Liver (tissue), 9 donors: ENCODE results near the gene SPINK1. TPM values are rescaled to one million over a fixed set of nuclear protein-coding genes. Genes with fewer than 3 reads are reported as not detected.

Experiments
- DNase-seq: peaks from one replicate; pipeline ENCODE4 v3.0.0-alpha.2; 2017; ENCODE audit warnings: low spot score
- H3K27ac ChIP-seq, 2 donors: one replicate each; pipeline ENCODE4 v1.7.0; 2013; ENCODE audit warnings: inconsistent platforms in 2 of 2, low read length in 2 of 2, control low read depth in 1 of 2, low read depth in 1 of 2, mild to moderate bottlenecking in 1 of 2
- H3K27me3 ChIP-seq, 4 donors: one replicate each; pipeline versions ENCODE4 v1.6.1 to v1.7.0; 2013; ENCODE audit warnings: low read length in 3 of 4, inconsistent platforms in 1 of 4, mild to moderate bottlenecking in 1 of 4, moderate library complexity in 1 of 4; ENCODE audit not compliant: control insufficient read depth in 4 of 4, insufficient read depth in 4 of 4
- H3K36me3 ChIP-seq, 4 donors: one replicate each; pipeline versions ENCODE4 v1.6.1 to v1.7.0; 2013; ENCODE audit warnings: low read length in 3 of 4, mild to moderate bottlenecking in 3 of 4, low read depth in 1 of 4, moderate library complexity in 1 of 4; ENCODE audit not compliant: control insufficient read depth in 4 of 4, insufficient read depth in 3 of 4
- H3K4me1 ChIP-seq, 4 donors: one replicate each; pipeline versions ENCODE4 v1.6.1 to v1.7.0; 2013; ENCODE audit warnings: low read length in 3 of 4, mild to moderate bottlenecking in 3 of 4, moderate library complexity in 1 of 4; ENCODE audit not compliant: control insufficient read depth in 4 of 4, insufficient read depth in 4 of 4
- H3K4me3 ChIP-seq, 3 donors: one replicate each; pipeline versions ENCODE4 v1.6.1 to v1.7.0; 2013; ENCODE audit warnings: low read length in 3 of 3, control low read depth in 1 of 3, low read depth in 1 of 3, mild to moderate bottlenecking in 1 of 3
- H3K9ac ChIP-seq, 2 donors: one replicate each; pipeline ENCODE4 v1.7.0; 2013; ENCODE audit warnings: low read length in 2 of 2, mild to moderate bottlenecking in 2 of 2, moderate library complexity in 2 of 2, control low read depth in 1 of 2, low read depth in 1 of 2
- H3K9me3 ChIP-seq, 4 donors: one replicate each; pipeline versions ENCODE4 v1.6.1 to v1.7.0; 2013; ENCODE audit warnings: low read length in 3 of 4; ENCODE audit not compliant: control insufficient read depth in 4 of 4
- EGR1 ChIP-seq, 2 donors: IDR thresholded peaks; 2 replicates each; pipeline ENCODE4 v1.6.1; 2016 to 2018; ENCODE audit warnings: antibody characterized with exemption in 2 of 2, low read depth in 2 of 2
- FOXA1 ChIP-seq: IDR thresholded peaks from 2 replicates; pipeline ENCODE4 v1.6.1; 2016; ENCODE audit warnings: antibody characterized with exemption
- FOXA2 ChIP-seq: IDR thresholded peaks from 2 replicates; pipeline ENCODE4 v1.6.1; 2016; ENCODE audit warnings: antibody characterized with exemption
- GABPA ChIP-seq, 2 donors: IDR thresholded peaks in 1 of 2; conservative IDR thresholded peaks in 1 of 2; 2 replicates each; pipeline ENCODE4 v1.6.1; 2016; ENCODE audit warnings: antibody characterized with exemption in 2 of 2, mild to moderate bottlenecking in 1 of 2, moderate library complexity in 1 of 2
- HNF4A ChIP-seq, 2 donors: conservative IDR thresholded peaks; 2 replicates each; pipeline ENCODE4 v1.6.1; 2016; ENCODE audit warnings: antibody characterized with exemption in 2 of 2, mild to moderate bottlenecking in 2 of 2
- HNF4G ChIP-seq: IDR thresholded peaks from 2 replicates; pipeline ENCODE4 v1.6.1; 2016; ENCODE audit warnings: antibody characterized with exemption
- JUND ChIP-seq, 2 donors: IDR thresholded peaks; 2 replicates each; pipeline ENCODE4 v1.6.1; 2016; ENCODE audit warnings: antibody characterized with exemption in 2 of 2
- NR2F2 ChIP-seq: IDR thresholded peaks from 2 replicates; pipeline ENCODE4 v1.6.1; 2016; ENCODE audit warnings: antibody characterized with exemption
- RAD21 ChIP-seq, 2 donors: IDR thresholded peaks; 2 replicates each; pipeline ENCODE4 v1.6.1; 2016; ENCODE audit warnings: antibody characterized with exemption in 2 of 2, mild to moderate bottlenecking in 2 of 2
- RXRA ChIP-seq, 2 donors: IDR thresholded peaks; 2 replicates each; pipeline ENCODE4 v1.6.1; 2017 to 2018; ENCODE audit warnings: antibody characterized with exemption in 2 of 2, mild to moderate bottlenecking in 1 of 2
- SP1 ChIP-seq: IDR thresholded peaks from 2 replicates; pipeline ENCODE4 v1.6.1; 2018; ENCODE audit warnings: antibody characterized with exemption, mild to moderate bottlenecking
- TAF1 ChIP-seq: conservative IDR thresholded peaks from 2 replicates; pipeline ENCODE4 v1.6.1; 2016; ENCODE audit warnings: antibody characterized with exemption, mild to moderate bottlenecking
- YY1 ChIP-seq: IDR thresholded peaks from 2 replicates; pipeline ENCODE4 v1.6.1; 2016; ENCODE audit warnings: antibody characterized with exemption, mild to moderate bottlenecking
- WGBS: extraction: QIAGEN DNeasy Blood & Tissue Kit; methylation state at CpG from one replicate; pipeline ENCODE4 v1.1.7; 2013; 5-methylcytosine and 5-hydroxymethylcytosine counted together
- polyA plus RNA-seq, 2 donors: library from polyadenylated mRNA; stranded (reverse) in 1 of 2; unstranded in 1 of 2; fragments of 200-250 nt in 1 of 2; fragments of >200 nt in 1 of 2; fragmentation: Nextera tagmentation in 1 of 2; extraction: Ambion mirVana in 1 of 2; gene quantifications; one replicate each; pipeline versions ENCODE4 v1.2.1 to v1.2.3, GENCODE V29; 2013 to 2015
- total RNA-seq, 2 donors: library from RNA; depleted of rRNA; stranded (reverse); fragments of >200 nt; gene quantifications; one replicate each; pipeline ENCODE4 v1.2.3, GENCODE V29; 2014
- TF ChIP-seq, protein P1 (sequence below): IDR thresholded peaks from 2 replicates; pipeline ENCODE4 v1.6.1; 2016; ENCODE audit warnings: antibody characterized with exemption
- TF ChIP-seq, protein P2 (sequence below): IDR thresholded peaks from 2 replicates; pipeline ENCODE4 v1.6.1; 2016; ENCODE audit warnings: antibody characterized with exemption
- TF ChIP-seq, protein P3 (sequence below): fragments of 150-350 bp; IDR thresholded peaks from 2 replicates; pipeline ENCODE4 v1.5.1; 2017; ENCODE audit warnings: improper control_type of control experiment, low read depth, low read length; ENCODE audit not compliant: missing input control
- TF ChIP-seq, protein P4 (sequence below): IDR thresholded peaks from 2 replicates; pipeline ENCODE4 v1.6.1; 2016; ENCODE audit warnings: antibody characterized with exemption
- TF ChIP-seq, protein P5 (sequence below): IDR thresholded peaks from 2 replicates; pipeline ENCODE4 v1.6.1; 2016; ENCODE audit warnings: antibody characterized with exemption, mild to moderate bottlenecking
- donor health status: healthy.
- donor health status: healthy.
- donor health status: healthy.
- donor health status: healthy.
- donor health status: healthy.

Gene SPINK1
- total and polyA plus RNA-seq, 4 donors = 0.33 to 2,026 (median 116) TPM

DNA sequence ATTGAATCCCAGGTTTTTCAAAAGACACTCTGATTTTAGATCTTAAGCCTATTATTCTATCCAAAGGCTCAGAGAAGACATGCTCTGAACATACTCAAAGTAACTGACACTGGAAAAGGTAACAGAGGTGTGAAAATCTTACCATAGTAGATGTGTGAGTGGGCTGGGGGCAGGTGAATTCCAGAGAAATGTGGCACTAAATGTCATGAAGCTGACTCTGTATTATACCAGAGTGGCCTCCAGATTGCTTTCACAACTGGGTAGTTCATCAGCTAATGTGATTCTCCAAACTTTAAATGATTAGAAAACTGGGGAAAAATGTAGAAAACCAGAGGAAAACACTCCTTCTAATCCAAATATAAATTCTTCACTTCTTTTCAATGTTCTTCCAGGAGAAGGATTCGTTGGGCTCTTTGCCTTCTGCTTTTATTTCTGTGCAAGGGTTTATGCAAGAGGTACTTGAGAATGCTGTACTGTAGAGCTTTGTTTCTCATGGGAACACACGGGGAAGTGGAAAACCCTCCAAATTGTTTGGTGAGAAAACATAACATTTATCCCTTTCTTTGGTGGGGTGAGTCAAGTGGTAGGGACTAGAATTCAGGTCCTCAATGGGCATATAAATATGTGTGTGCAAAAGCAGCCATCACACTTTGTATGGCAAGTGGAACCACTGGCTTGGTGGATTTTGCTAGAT lies 46.7 kb upstream of the SPINK1 start, which contains the start of gene SCGB3A2:
TSS of gene SCGB3A2 (plus strand) at position 646 of the 694 bp plus-strand sequence. CDS start 93 bp downstream, outside the sequence.
- Histone ChIP-seq H3K4me1 (no peaks in the 10 kb centered on the region), H3K9me3 (no peaks in the 10 kb centered on the region), H3K9ac (no peak within 1 kb of the TSS), H3K36me3 (no peaks in the 10 kb centered on the region), H3K4me3 (no peak within 1 kb of the TSS), H3K27me3 (no peaks in the 10 kb centered on the region), H3K27ac (no peak within 1 kb of the TSS)
- TF ChIP-seq JUND (IDR thresholded peaks at IDR 0.05) = no peak
- TF ChIP-seq, protein P1, sequence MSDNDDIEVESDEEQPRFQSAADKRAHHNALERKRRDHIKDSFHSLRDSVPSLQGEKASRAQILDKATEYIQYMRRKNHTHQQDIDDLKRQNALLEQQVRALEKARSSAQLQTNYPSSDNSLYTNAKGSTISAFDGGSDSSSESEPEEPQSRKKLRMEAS = no peak
- no peak for TF ChIP-seq HNF4A (conservative IDR thresholded peaks at IDR 0.05)
- no peak for TF ChIP-seq GABPA (IDR thresholded peaks at IDR 0.05 in 1 of 2, conservative IDR thresholded peaks at IDR 0.05 in 1 of 2)
- TF ChIP-seq, protein P2, sequence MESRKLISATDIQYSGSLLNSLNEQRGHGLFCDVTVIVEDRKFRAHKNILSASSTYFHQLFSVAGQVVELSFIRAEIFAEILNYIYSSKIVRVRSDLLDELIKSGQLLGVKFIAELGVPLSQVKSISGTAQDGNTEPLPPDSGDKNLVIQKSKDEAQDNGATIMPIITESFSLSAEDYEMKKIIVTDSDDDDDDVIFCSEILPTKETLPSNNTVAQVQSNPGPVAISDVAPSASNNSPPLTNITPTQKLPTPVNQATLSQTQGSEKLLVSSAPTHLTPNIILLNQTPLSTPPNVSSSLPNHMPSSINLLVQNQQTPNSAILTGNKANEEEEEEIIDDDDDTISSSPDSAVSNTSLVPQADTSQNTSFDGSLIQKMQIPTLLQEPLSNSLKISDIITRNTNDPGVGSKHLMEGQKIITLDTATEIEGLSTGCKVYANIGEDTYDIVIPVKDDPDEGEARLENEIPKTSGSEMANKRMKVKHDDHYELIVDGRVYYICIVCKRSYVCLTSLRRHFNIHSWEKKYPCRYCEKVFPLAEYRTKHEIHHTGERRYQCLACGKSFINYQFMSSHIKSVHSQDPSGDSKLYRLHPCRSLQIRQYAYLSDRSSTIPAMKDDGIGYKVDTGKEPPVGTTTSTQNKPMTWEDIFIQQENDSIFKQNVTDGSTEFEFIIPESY = no peak
- no peak for TF ChIP-seq FOXA2
- no peak for TF ChIP-seq RXRA (IDR thresholded peaks at IDR 0.05)
- TF ChIP-seq YY1 = no peak
- TF ChIP-seq SP1 = no peak
- TF ChIP-seq, protein P3, sequence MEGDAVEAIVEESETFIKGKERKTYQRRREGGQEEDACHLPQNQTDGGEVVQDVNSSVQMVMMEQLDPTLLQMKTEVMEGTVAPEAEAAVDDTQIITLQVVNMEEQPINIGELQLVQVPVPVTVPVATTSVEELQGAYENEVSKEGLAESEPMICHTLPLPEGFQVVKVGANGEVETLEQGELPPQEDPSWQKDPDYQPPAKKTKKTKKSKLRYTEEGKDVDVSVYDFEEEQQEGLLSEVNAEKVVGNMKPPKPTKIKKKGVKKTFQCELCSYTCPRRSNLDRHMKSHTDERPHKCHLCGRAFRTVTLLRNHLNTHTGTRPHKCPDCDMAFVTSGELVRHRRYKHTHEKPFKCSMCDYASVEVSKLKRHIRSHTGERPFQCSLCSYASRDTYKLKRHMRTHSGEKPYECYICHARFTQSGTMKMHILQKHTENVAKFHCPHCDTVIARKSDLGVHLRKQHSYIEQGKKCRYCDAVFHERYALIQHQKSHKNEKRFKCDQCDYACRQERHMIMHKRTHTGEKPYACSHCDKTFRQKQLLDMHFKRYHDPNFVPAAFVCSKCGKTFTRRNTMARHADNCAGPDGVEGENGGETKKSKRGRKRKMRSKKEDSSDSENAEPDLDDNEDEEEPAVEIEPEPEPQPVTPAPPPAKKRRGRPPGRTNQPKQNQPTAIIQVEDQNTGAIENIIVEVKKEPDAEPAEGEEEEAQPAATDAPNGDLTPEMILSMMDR = no peak
- TF ChIP-seq HNF4G = no peak
- TF ChIP-seq FOXA1 = no peak
- TF ChIP-seq EGR1 (IDR thresholded peaks at IDR 0.05; ENCODE audit: low read depth in 2 of 2) = no peak
- no peak for TF ChIP-seq RAD21 (IDR thresholded peaks at IDR 0.05)
- no peak for TF ChIP-seq TAF1
- TF ChIP-seq NR2F2 = no peak
- TF ChIP-seq, protein P4, sequence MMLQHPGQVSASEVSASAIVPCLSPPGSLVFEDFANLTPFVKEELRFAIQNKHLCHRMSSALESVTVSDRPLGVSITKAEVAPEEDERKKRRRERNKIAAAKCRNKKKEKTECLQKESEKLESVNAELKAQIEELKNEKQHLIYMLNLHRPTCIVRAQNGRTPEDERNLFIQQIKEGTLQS = no peak
- TF ChIP-seq, protein P5, sequence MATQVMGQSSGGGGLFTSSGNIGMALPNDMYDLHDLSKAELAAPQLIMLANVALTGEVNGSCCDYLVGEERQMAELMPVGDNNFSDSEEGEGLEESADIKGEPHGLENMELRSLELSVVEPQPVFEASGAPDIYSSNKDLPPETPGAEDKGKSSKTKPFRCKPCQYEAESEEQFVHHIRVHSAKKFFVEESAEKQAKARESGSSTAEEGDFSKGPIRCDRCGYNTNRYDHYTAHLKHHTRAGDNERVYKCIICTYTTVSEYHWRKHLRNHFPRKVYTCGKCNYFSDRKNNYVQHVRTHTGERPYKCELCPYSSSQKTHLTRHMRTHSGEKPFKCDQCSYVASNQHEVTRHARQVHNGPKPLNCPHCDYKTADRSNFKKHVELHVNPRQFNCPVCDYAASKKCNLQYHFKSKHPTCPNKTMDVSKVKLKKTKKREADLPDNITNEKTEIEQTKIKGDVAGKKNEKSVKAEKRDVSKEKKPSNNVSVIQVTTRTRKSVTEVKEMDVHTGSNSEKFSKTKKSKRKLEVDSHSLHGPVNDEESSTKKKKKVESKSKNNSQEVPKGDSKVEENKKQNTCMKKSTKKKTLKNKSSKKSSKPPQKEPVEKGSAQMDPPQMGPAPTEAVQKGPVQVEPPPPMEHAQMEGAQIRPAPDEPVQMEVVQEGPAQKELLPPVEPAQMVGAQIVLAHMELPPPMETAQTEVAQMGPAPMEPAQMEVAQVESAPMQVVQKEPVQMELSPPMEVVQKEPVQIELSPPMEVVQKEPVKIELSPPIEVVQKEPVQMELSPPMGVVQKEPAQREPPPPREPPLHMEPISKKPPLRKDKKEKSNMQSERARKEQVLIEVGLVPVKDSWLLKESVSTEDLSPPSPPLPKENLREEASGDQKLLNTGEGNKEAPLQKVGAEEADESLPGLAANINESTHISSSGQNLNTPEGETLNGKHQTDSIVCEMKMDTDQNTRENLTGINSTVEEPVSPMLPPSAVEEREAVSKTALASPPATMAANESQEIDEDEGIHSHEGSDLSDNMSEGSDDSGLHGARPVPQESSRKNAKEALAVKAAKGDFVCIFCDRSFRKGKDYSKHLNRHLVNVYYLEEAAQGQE = no peak
- DNase-seq = no peak
- WGBS = 67% methylated on average over 2 of the region's 2 CpGs
